AG09309 (cell line): Measurements from ENCODE around the gene PLEKHJ1.

Source experiments
- DNase-seq: peaks from one replicate; pipeline ENCODE4 v3.0.0-alpha.2; 2010; ENCODE audit warnings: low read depth
- H3K4me3 ChIP-seq: 2 replicates; pipeline ENCODE4 v1.5.1; 2011; ENCODE audit warnings: mild to moderate bottlenecking, low read depth, low read length, moderate library complexity; ENCODE audit not compliant: control insufficient read depth
- TF ChIP-seq, protein P1 (sequence below): IDR thresholded peaks from 2 replicates; pipeline ENCODE4 v1.5.1; 2011; ENCODE audit warnings: mild to moderate bottlenecking, low read depth, low read length, inconsistent platforms; ENCODE audit not compliant: insufficient read depth, control insufficient read depth; ENCODE audit errors: missing control alignments

PLEKHJ1 gene

DNA sequence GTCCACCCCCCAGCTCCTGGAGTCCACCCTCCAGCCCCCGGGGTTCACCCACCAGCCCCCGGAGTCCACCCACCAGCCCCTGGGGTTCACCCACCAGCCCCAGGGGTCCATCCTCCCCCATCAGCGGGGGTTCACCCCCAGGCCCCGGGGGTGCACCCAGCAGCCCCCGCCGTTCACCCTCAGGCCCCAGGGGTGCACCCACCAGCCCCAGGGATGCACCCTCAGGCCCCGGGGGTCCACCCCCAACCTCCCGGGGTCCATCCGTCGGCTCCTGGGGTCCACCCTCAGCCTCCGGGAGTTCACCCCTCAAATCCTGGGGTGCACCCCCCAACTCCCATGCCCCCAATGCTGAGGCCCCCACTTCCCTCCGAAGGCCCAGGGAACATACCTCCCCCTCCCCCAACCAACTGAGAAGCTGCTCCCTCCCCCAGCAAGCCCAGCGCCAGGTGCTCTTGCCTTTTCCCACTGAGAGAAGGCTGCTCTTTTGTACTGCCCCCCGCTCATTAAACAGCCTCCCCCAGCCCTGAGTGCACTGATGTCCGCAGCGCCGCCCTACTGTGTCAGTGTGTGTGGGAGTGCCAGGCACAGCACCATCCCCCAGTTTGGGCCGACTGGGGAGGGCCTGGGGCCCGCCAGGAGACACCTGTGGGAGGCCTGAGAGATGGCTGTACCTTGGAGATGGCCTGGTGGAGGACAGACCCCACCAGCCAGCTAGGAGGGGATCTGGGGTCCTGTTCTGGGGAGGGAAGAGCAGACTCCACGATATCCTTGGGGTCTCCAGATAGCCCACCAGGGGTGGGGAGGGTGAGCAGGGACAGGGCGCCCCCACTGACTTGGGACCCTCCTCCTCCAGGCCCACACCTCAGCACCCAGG, 12.2 kb upstream of the PLEKHJ1 start:
- no peak overlapping the region for H3K4me3 ChIP-seq
- DNase-seq = no peak
- TF ChIP-seq, protein P1, sequence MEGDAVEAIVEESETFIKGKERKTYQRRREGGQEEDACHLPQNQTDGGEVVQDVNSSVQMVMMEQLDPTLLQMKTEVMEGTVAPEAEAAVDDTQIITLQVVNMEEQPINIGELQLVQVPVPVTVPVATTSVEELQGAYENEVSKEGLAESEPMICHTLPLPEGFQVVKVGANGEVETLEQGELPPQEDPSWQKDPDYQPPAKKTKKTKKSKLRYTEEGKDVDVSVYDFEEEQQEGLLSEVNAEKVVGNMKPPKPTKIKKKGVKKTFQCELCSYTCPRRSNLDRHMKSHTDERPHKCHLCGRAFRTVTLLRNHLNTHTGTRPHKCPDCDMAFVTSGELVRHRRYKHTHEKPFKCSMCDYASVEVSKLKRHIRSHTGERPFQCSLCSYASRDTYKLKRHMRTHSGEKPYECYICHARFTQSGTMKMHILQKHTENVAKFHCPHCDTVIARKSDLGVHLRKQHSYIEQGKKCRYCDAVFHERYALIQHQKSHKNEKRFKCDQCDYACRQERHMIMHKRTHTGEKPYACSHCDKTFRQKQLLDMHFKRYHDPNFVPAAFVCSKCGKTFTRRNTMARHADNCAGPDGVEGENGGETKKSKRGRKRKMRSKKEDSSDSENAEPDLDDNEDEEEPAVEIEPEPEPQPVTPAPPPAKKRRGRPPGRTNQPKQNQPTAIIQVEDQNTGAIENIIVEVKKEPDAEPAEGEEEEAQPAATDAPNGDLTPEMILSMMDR = no peak

DNA sequence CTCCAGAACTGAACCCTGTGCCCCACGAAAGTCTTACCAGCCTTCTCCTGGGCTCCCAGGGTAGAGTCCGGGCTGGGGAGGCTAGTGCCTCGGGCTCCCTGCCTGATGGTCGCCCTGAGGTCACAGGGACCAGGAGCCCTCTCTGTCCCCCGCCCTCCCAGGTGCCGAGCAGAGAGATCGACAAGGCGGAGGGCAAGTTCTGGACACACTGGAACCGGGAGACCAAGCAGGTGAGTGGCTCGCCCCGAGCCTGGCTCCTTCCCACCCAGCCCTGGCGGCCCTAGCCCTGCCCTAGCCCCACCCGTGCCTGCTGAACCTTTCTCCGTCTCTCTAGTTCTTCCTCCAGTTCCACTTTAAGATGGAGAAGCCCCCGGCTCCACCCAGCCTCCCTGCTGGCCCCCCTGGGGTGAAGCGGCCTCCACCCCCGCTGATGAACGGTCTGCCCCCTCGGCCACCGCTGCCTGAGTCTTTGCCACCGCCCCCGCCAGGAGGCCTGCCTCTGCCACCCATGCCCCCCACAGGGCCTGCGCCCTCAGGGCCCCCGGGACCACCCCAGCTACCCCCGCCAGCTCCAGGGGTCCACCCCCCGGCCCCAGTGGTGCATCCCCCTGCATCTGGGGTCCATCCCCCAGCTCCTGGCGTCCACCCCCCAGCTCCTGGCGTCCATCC, 11.4 kb upstream of the PLEKHJ1 start:
- no peak for DNase-seq
- no peak overlapping the region for H3K4me3 ChIP-seq
- TF ChIP-seq, protein P1 = no peak

DNA sequence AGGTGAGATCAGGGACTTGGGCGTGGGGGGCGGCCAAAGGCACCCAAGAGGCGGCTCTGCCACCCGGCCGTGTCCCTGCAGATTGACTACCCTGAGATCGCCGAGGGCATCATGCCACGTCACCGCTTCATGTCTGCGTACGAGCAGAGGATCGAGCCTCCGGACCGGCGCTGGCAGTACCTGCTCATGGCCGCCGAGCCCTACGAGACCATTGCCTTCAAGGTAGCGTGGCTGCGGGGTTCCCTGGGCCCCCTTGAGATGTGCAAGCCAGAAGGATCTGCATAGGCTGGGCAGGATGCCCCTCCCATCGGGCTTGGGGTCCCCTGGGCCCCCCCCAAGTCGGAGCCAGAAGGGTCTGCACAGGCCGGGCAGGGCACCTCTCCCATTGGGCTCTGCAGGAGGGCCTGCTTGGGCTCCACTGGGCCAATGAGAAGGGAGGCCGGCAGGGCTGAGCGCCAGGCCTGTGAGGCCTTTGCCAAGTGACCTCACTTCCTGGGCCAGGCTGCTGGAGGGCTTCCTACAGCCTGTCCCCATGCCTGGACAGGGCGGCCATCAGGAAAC, 10.8 kb upstream of the PLEKHJ1 start:
- DNase-seq = no peak

DNA sequence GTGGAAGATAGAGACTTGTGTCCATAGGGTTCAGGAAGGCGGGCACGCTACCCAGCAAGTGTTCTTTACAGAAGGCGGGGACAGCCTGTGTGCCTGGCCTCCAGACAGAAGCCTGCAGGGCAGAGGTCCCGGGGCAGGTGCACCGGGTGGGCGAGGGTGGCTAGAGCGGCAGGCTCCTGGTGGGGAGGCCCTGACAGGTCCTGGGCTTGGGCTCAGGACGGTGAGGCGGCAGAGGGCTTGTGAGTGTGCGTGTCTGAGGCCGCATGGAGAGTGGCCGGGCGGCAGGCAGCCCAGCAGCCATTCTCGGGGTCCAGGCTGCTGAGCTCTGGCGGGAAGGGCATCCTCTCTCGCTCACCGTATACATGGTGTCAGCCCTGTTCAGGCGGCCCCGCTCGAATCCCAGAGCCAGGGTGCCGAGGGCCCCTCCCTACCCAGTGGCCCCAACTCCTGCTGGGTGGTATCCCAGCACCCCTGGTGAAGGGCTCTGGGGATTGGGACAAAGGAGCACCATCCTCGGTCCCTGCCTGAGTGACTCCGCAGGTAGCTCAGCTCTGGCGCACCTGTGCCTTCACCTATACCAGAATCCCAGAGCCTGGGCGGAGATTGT, 10.0 kb upstream of the PLEKHJ1 start:
- TF ChIP-seq, protein P1 = no peak
- no peak for DNase-seq
- no peak overlapping the region for H3K4me3 ChIP-seq

More for the DNA sequence above, 10.8 kb upstream of the PLEKHJ1 start:
- H3K4me3 ChIP-seq = no peak overlapping the region
- TF ChIP-seq, protein P1 = no peak

DNA sequence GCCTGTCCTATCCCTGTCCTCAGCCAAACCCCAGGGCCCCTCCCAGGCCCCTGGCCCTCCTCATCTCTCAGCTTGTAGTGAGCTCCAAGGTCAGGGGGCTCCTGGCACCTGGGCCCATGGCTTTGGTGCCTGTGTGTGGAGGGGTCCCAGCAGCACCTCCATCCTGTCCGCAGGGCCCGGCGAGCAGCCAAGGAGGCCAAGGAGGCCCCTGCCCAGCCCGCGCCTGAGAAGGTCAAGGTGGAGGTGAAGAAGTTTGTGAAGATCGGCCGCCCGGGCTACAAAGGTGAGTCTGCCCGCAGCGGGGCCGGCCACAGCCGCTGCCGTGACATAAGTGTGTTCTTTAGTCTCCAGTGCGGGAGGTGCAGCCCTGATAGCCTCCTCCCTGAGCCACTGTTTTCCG, 9.1 kb upstream of the PLEKHJ1 start:
- TF ChIP-seq, protein P1 = no peak
- H3K4me3 ChIP-seq = no peak overlapping the region
- no peak for DNase-seq

DNA sequence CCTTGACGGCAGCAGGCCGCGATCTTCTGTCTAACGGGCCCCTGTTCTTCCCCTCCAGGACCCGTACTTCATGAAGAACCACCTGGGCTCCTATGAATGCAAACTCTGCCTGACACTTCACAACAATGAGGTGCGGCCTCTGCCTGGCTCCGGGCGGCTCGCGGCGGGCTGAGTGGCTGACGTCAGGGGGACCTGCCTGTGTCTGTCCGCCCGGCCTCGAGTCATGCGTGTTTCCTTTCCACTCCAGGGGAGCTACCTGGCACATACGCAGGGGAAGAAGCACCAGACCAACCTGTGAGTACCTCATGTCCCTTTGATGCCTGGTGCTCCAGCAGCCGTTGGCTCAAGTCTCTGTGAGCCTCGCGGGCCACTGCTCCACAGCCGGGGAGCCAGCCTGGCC, 8.4 kb upstream of the PLEKHJ1 start:
- TF ChIP-seq, protein P1 = no peak
- DNase-seq = no peak
- H3K4me3 ChIP-seq = no peak overlapping the region
